Fibroblast of lung (primary cell): Measurements from ENCODE around the gene UBL4A. TPM values are rescaled to one million over a fixed set of nuclear protein-coding genes. Genes with fewer than 3 reads are reported as not detected.

Experiments
- DNase-seq, 2 donors: peaks; one replicate each; pipeline versions ENCODE4 v3.0.0 to v3.0.0-alpha.2; 2010; ENCODE audit warnings: low read depth in 2 of 2
- H2AFZ ChIP-seq: 2 replicates; pipeline ENCODE4 v1.5.1; 2012; ENCODE audit warnings: low read length, control low read depth, inconsistent platforms
- H3K27ac ChIP-seq: 2 replicates; pipeline ENCODE4 v1.5.1; 2011; ENCODE audit warnings: low read length, control low read depth; ENCODE audit not compliant: insufficient read depth
- H3K27me3 ChIP-seq: 2 replicates; pipeline ENCODE4 v1.5.1; 2011; ENCODE audit warnings: mild to moderate bottlenecking, low read length; ENCODE audit not compliant: control insufficient read depth, insufficient read depth
- H3K36me3 ChIP-seq: 2 replicates; pipeline ENCODE4 v1.5.1; 2011; ENCODE audit warnings: low read length; ENCODE audit not compliant: control insufficient read depth, insufficient read depth
- H3K4me1 ChIP-seq: 2 replicates; pipeline ENCODE4 v1.5.1; 2011; ENCODE audit warnings: low read length; ENCODE audit not compliant: control insufficient read depth, insufficient read depth; ENCODE audit errors: extremely low read depth
- H3K4me2 ChIP-seq: 2 replicates; pipeline ENCODE4 v1.5.1; 2011; ENCODE audit warnings: low read length, control low read depth; ENCODE audit not compliant: insufficient read depth; ENCODE audit errors: extremely low read depth
- H3K4me3 ChIP-seq, 4 experiments: fragments of 200-600 bp in 1 of 4; sonication (generic) in 1 of 4; replicated peaks in 1 of 4; 2 replicates each; pipeline ENCODE4 v1.5.1; 2011 to 2016; ENCODE audit warnings: low read length in 4 of 4, low read depth in 3 of 4, mild to moderate bottlenecking in 3 of 4, control low read depth in 2 of 4, inconsistent platforms in 1 of 4, mixed read lengths in 1 of 4; ENCODE audit not compliant: insufficient read depth in 1 of 4; ENCODE audit errors: control extremely low read depth in 1 of 4
- H3K79me2 ChIP-seq: 2 replicates; pipeline ENCODE4 v1.5.1; 2012; ENCODE audit warnings: mild to moderate bottlenecking, low read length, inconsistent platforms; ENCODE audit not compliant: control insufficient read depth, insufficient read depth
- H3K9ac ChIP-seq: 2 replicates; pipeline ENCODE4 v1.5.1; 2011; ENCODE audit warnings: mild to moderate bottlenecking, low read length, control low read depth; ENCODE audit not compliant: insufficient read depth
- H3K9me3 ChIP-seq: 2 replicates; pipeline ENCODE4 v1.5.1; 2012; ENCODE audit warnings: low read depth, low read length; ENCODE audit not compliant: control insufficient read depth, insufficient read depth
- H4K20me1 ChIP-seq: 2 replicates; pipeline ENCODE4 v1.5.1; 2011; ENCODE audit warnings: low read length; ENCODE audit not compliant: control insufficient read depth, insufficient read depth; ENCODE audit errors: extremely low read depth
- EZH2 ChIP-seq: IDR thresholded peaks from 2 replicates; pipeline ENCODE4 v1.5.1; 2012; ENCODE audit warnings: low read length, control low read depth, mild to moderate bottlenecking; ENCODE audit errors: missing control alignments
- polyA plus RNA-seq, 2 donors: library from polyadenylated mRNA; depleted of rRNA in 1 of 2; stranded (reverse) in 1 of 2; unstranded in 1 of 2; fragments of >200 nt; gene quantifications; 2 replicates each; pipeline ENCODE4 v1.2.1, GENCODE V29; 2011 to 2012; ENCODE audit warnings: missing spikeins in 1 of 2
- total RNA-seq: library from RNA; depleted of rRNA; stranded (reverse); fragments of >200 nt; gene quantifications from 2 replicates; pipeline ENCODE4 v1.2.1, GENCODE V29; 2014
- TF ChIP-seq, protein P1 (sequence below), 2 donors: IDR thresholded peaks in 1 of 2; conservative IDR thresholded peaks in 1 of 2; 1 replicate in 1 of 2; 2 replicates in 1 of 2; pipeline ENCODE4 v1.5.1; 2011 to 2012; ENCODE audit warnings: low read length in 2 of 2, control low read depth in 1 of 2, inconsistent platforms in 1 of 2, low read depth in 1 of 2, mild to moderate bottlenecking in 1 of 2

Gene UBL4A
- total and polyA plus RNA-seq, 2 donors (not counting 1 experiment from before 2014, with no cell fraction given): 17.9 to 42.8 TPM

DNA sequence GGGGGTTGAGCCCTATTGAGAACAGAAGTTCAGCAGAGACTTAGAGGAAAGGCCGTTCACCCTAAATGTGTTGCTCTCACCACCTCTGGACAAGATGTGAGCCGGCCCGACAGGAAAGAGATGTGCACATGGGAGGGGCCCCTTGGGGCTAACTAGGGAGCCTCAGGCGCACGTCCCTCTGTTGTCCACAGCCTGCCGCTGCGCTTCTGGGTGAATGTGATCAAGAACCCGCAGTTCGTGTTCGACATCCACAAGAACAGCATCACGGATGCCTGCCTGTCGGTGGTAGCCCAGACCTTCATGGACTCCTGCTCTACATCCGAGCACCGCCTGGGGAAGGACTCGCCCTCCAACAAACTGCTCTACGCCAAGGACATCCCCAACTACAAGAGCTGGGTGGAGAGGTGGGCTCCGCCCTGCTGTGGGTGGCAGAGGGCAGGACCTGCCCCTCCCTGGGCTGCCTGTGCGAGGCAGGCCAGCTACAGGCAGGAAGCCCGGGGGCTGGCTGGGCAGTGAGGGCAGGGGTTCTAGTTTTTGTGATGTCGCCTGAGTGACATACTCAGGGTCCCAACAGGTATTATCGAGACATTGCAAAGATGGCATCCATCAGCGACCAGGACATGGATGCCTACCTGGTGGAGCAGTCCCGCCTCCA, 15.4 kb downstream of the UBL4A start:
- no peak for TF ChIP-seq EZH2
- TF ChIP-seq, protein P1, sequence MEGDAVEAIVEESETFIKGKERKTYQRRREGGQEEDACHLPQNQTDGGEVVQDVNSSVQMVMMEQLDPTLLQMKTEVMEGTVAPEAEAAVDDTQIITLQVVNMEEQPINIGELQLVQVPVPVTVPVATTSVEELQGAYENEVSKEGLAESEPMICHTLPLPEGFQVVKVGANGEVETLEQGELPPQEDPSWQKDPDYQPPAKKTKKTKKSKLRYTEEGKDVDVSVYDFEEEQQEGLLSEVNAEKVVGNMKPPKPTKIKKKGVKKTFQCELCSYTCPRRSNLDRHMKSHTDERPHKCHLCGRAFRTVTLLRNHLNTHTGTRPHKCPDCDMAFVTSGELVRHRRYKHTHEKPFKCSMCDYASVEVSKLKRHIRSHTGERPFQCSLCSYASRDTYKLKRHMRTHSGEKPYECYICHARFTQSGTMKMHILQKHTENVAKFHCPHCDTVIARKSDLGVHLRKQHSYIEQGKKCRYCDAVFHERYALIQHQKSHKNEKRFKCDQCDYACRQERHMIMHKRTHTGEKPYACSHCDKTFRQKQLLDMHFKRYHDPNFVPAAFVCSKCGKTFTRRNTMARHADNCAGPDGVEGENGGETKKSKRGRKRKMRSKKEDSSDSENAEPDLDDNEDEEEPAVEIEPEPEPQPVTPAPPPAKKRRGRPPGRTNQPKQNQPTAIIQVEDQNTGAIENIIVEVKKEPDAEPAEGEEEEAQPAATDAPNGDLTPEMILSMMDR (conservative IDR thresholded peaks at IDR 0.05 in 1 of 2, IDR thresholded peaks at IDR 0.05 in 1 of 2; ENCODE audit: low read depth in 1 of 2, low read length in 2 of 2): no peak
- H3K79me2 ChIP-seq: no peaks in the 10 kb centered on the region
- no peaks in the 10 kb centered on the region for H3K9me3 ChIP-seq
- H3K27me3 ChIP-seq: no peaks in the 10 kb centered on the region
- H3K27ac ChIP-seq: no peak overlapping the region
- H2AFZ ChIP-seq: no peak overlapping the region
- H3K4me1 ChIP-seq: no peaks in the 10 kb centered on the region
- no peak overlapping the region for H3K9ac ChIP-seq
- H3K4me2 ChIP-seq: no peak overlapping the region
- H3K4me3 ChIP-seq: no peak overlapping the region
- no peak for DNase-seq
- H3K36me3 ChIP-seq: peaks cover 21% of the 10 kb centered on the region
- no peaks in the 10 kb centered on the region for H4K20me1 ChIP-seq

DNA sequence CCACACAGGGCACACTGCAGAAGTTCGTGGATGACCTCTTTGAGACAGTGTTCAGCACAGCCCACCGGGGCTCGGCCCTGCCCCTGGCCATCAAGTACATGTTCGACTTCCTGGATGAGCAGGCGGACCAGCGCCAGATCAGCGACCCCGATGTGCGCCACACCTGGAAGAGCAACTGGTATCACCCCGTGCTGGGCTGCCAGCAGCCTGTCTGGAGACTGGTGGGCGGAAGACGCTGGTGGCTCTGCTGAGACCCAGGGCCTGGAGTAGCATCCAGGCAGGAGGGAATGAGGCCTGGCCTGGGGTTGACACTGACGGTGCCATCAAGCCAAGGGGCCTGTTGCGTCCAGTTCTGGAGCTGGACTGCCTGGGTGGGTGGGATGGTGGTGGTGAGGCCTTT, 16.0 kb downstream of the UBL4A start:
- Histone ChIP-seq H3K4me2 (no peak overlapping the region), H3K79me2 (no peaks in the 10 kb centered on the region), H3K9ac (no peak overlapping the region), H3K9me3 (no peaks in the 10 kb centered on the region), H3K36me3 (peaks cover 21% of the 10 kb centered on the region), H3K4me3 (no peak overlapping the region), H3K4me1 (no peaks in the 10 kb centered on the region), H3K27me3 (no peaks in the 10 kb centered on the region), H3K27ac (no peak overlapping the region), H2AFZ (no peak overlapping the region), H4K20me1 (no peaks in the 10 kb centered on the region)
- DNase-seq: no peak
- TF ChIP-seq EZH2: no peak
- TF ChIP-seq, protein P1 (conservative IDR thresholded peaks at IDR 0.05 in 1 of 2, IDR thresholded peaks at IDR 0.05 in 1 of 2; ENCODE audit: low read depth in 1 of 2, low read length in 2 of 2): no peak

DNA sequence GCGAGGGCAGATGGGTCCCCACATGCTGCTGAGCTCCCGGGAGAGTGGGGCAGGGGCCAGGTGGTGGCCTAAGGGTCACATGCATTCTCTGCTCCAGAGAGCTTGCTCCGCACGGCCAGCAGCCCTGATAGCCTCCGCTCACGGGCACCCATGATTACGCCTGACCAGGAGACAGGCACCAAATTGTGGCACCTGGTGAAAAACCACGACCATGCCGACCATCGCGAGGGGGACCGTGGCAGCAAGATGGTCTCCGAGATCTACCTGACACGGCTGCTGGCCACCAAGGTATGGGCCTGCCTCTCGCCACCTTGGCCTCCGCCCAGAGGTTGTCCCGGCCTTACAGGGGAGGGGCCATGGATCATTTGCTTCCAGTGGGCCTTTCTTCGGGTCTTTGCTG, 16.5 kb downstream of the UBL4A start:
- no peak overlapping the region for H3K4me3 ChIP-seq
- no peaks in the 10 kb centered on the region for H3K27me3 ChIP-seq
- peaks cover 21% of the 10 kb centered on the region for H3K36me3 ChIP-seq
- no peak overlapping the region for H3K27ac ChIP-seq
- no peak for TF ChIP-seq EZH2
- TF ChIP-seq, protein P1 (conservative IDR thresholded peaks at IDR 0.05 in 1 of 2, IDR thresholded peaks at IDR 0.05 in 1 of 2; ENCODE audit: low read depth in 1 of 2, low read length in 2 of 2): no peak
- H3K9ac ChIP-seq: no peak overlapping the region
- H3K9me3 ChIP-seq: no peaks in the 10 kb centered on the region
- no peak overlapping the region for H2AFZ ChIP-seq
- no peaks in the 10 kb centered on the region for H3K79me2 ChIP-seq
- H3K4me2 ChIP-seq: no peak overlapping the region
- no peak for DNase-seq
- no peaks in the 10 kb centered on the region for H4K20me1 ChIP-seq
- H3K4me1 ChIP-seq: no peaks in the 10 kb centered on the region
